ENCODE measurements around the gene PPFIA2. TPM values are rescaled to one million over a fixed set of nuclear protein-coding genes. Genes with fewer than 3 reads are reported as not detected.

The PPFIA2 gene
- polyA plus RNA-seq, 4 donors: 4.4 to 7.2 (median 5.8) TPM

DNA sequence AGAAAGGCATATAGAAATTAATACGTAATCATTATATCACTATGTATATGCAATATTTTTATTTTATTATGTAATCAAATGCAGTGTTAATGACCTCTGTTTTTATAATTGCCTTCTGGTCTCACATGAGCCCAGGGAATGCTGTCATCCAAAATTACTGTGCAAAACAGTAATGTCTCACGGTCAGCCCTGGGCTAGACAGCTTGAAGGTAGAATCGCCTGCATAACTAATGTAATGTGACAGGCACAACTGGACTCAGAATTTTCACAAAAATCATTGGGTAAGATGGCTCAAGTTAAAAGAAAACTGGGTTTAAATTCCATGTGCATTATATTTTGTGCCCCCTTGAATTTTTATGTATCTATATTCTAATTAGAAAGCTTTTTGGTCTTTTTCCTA is 293.3 kb downstream of the PPFIA2 start:
- no peak for DNase-seq (ENCODE audit: low read depth in 4 of 4, low spot score in 2 of 4)

DNA sequence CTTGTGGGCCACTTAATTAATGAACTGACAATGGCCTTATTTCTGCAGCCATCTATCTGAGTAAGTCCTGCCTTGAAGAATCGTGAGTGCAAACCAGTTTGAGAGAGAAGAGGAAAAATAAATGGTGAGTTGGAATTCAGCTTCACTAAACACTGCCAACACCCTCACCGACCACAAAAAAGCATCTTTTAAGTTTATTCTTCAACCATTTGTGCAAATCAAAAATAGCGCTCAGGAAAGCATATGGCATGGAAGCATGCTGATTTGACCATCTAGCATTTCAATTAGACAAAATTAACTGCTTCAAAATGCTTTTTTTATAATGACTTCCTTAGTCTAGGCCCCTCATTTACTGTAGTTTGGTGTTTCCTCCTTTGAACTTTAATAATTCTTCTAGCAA is 294.0 kb downstream of the PPFIA2 start:
- no peak for DNase-seq (ENCODE audit: low read depth in 4 of 4, low spot score in 2 of 4)

DNA sequence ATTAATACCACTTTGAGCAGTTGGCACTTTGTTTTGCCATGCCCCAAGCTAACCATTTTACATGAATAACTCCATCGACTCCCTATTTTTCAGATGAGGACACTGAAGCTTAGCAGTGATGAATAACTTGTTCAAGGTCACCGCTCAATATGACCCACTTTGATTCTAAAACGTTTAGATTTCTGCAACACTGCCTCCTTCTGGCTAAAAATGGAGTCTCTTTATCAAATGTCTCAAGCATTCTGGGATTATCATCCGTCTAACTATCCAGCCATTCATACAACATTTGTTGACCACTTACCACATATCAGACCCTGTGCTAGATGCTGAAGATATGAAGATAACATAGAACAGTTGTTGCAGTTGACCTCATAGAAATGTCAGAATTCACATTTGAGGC is 298.0 kb downstream of the PPFIA2 start:
- no peak for DNase-seq (ENCODE audit: low read depth in 4 of 4, low spot score in 2 of 4)

DNA sequence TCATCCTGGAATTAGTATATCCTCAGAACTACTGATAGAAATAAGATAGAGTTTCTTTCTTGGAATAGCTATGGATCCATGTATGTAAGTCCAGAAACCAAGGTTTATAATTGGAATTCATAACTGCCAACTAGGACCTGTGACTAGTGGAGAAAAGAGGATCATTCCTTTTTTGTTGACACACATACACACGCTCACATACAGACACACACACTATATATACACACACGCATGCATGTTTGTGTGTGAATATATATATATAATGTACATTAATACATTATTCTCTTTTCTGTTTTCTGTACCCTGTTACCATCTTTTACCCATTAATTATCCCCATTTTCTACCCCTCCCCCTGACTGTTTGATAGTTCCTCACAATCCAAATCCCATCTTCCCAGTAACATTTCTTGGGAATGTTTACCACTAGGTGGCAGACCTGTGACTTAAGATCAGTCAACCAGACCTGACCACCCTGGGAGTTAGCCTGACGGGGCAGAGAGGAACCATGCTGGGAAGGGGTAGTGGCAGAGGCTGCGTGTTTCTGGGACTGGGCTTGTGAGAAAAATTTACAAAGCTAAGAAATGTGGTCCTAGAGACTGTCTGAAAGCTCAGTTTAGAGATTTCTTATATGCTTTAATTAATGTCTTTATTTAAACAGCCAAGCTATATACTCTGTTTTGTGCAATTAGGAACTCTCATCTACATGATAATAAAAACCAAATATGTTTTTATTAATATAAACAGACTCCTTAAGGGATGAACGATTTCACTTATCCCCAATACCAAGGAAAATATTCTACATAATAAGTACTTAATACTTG is 308.0 kb downstream of the PPFIA2 start:
- DNase-seq (ENCODE audit: low read depth in 4 of 4, low spot score in 2 of 4): peak in 3 of 4 donors; percentile 9 to 31 (median 14)

DNA sequence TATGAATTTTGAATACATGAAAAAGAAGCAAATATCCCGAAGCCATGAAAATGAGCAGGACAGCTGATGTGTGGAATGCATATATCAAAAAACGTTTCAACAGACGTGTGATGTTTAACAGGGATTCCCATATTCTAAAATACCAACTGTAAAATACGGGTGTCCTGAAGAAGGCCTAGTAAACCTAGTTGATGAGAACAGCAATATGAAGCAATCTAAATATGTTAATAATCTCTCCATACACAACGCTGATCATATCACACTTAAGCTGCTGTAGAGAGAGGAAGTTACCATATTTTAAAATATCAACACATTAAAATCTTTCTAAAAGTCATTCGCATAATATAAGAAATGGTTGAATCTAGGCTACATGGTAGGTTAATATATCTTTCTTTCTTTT is 317.5 kb downstream of the PPFIA2 start:
- DNase-seq (ENCODE audit: low read depth in 4 of 4, low spot score in 2 of 4): no peak

DNA sequence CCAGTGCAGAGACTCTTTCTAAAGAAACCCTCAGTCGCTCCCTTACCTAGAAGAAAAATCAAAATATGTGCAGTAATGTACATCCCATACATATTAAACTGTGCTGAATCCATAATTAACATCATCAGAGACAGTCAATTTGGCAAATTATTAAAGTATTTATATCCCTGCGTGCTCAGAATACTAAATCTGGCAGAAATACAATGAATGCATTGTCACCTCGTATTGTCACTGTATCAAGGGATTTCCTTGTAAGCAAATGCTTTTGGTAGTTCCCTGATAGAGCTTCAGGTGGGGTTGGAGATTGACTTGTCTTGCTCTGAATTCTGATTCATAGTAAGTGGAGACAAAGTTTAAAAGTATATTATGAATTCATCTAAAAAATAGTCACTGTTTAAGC is 319.1 kb downstream of the PPFIA2 start:
- no peak for DNase-seq (ENCODE audit: low read depth in 4 of 4, low spot score in 2 of 4)

DNA sequence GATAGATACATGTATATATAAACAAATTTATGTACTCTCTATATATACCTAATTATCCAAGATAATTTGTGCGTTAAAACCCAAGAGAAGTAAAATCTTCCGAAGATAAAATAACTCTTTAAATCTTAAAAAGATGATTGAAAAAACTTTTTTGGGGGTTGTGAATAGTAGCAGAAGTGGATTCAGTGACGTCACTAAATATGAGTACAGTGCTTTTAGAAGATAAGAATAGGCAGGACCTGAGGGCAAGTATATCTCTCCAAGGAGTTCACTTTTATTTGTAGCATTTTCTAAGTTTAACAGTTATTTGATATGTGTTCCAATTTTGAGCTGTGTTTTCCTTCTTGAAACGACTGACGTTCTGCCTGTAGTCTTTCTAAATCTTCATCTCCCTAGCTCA is 319.8 kb downstream of the PPFIA2 start:
- DNase-seq (ENCODE audit: low read depth in 4 of 4, low spot score in 2 of 4): no peak

DNA sequence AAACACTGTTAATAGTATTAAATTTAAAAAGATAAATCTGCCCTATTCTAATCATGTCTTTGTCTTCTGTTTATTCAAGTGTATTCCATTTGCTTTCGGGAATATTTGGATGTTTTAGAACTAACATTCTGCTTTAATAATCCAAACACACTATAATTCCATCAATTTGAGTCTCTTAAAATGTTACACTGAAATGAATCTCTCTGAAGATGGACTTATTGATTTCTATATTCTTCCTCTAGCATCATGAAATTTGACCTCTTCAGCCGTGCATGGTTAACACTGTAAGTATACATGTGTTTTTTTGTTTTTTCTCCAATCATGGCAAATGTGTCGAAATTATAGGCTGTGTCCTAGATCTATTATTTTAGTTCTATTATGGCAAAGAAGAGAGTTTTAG is 342.1 kb downstream of the PPFIA2 start:
- no peak for DNase-seq (ENCODE audit: low read depth in 4 of 4, low spot score in 2 of 4)

DNA sequence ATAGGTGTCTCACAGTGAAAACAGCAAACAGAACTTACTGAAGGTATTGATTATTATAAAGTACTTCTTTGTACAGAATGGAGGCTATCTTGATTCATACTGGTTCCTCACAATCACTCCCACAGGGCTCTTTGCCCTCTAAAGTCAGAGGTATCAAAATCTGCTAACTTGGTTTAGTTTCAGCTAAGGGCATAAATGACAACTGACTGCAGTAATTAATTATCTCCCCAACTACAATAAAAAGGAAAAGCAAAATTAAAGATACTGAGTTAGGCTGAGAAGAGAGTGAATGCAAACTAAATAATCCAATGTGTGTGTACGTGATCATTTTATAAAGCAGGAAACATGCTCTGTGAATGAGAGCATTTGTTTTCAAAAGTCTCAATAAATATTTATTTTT is 342.6 kb downstream of the PPFIA2 start:
- DNase-seq (ENCODE audit: low read depth in 4 of 4, low spot score in 2 of 4): no peak

DNA sequence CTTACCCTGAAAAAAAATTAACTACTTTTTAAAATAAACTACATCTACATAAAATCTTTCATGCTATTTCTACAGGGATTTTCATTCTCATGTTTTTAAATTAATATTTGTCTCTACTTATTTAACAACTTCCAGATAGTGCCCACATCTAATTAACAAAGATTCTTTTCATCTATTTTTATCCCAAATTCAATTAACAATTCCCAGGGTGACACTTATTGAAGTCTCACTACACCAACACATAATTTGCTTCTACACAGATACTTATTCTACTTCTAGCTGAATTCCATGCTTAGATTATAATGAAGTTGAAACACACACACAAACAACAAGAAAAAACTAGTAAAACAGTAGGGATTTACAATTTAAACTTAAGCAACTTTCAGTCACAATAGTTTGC is 344.7 kb downstream of the PPFIA2 start:
- DNase-seq (ENCODE audit: low read depth in 4 of 4, low spot score in 2 of 4): no peak

DNA sequence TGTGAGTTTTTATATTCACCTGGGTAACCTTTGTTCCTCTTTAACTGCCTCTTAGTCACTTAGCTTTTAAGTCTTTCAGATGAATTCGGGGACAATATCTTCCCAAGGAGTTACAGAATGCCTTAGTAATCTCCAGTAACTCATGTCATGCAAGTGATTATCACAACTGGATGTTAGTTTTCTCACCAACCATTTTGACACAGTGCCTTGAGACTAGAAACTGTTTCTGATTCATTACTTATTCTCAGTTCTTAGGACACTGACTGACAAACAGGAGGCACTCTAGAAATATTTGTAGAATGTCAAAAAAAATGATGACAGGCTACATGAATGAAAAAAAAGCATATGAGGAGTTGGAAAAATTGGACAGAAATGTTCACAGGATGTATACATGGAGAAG is 346.2 kb downstream of the PPFIA2 start:
- DNase-seq (ENCODE audit: low read depth in 4 of 4, low spot score in 2 of 4): no peak

DNA sequence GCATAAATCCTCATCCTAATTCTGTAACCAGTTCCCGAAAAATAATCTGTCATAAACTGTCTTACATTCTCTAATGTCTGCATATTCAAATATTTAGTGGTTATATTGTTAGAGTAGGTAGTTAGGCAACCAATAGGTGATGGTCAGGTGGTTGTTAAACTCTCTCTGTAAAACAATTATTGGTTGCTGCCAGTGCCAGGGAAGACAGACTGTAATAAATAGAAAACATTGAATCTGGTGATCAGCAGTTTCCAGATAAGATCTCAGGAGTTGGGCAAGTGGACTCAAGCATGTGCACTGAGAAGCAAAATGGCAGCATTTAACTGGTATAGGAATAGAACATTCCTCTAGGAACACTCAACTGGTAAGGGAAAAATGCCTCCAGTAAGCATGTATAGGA is 355.8 kb downstream of the PPFIA2 start:
- no peak for DNase-seq (ENCODE audit: low read depth in 4 of 4, low spot score in 2 of 4)

DNA sequence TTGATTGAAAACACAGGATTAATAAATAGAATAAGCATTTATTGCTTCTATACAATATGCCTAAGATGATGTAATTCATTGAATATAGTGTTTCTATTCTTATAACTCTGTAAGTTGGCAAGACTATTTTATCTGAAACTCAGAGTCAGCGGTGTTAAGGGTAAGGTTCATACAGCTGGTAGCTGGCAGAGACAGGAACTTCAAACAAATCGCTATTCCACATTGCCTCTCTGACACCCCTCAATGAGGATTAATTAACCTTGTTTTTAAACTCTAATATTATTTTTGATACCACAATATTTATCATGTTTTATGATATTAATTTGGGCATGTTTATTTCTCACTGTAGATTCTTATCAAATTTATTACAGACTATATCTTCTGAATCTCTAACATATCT is 357.9 kb downstream of the PPFIA2 start:
- no peak for DNase-seq (ENCODE audit: low read depth in 4 of 4, low spot score in 2 of 4)

DNA sequence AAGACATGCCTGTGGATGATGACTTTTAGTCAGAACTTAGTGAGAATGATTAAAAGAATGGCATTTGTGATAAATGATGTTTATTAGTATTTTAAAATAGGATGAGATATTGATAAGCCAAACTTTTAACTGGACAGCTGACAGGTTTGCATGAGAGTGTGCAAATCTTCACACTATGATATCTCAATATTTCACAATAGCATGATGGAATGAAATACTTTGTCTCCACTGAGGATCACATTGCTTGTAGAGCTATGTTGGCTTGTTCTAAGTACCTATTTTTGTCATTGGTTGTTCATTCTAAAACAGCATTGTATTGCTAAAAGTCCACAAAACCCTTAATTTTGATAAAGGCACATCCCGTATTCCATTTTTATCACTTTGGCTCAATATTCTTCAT is 359.1 kb downstream of the PPFIA2 start:
- DNase-seq (ENCODE audit: low read depth in 4 of 4, low spot score in 2 of 4): no peak

DNA sequence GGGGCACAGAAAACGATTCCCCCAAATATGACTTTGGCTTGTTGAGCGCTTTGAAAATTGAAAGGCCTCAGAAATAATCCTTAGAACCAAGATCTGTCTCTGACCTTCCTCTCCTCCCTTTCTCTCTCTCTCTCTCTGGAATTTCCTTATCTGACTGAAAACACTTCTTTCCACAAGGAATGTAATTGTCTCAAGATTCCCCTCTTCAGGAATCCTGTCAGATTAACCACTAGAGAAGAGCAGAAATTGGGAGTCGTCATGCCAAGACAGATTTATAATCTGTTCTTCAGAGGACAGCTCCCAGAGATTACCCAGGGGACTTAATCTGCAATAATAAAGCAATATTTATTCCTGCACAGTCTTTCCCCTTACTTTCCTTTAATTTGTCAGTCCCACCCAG is 363.7 kb downstream of the PPFIA2 start:
- DNase-seq (ENCODE audit: low read depth in 4 of 4, low spot score in 2 of 4): no peak

DNA sequence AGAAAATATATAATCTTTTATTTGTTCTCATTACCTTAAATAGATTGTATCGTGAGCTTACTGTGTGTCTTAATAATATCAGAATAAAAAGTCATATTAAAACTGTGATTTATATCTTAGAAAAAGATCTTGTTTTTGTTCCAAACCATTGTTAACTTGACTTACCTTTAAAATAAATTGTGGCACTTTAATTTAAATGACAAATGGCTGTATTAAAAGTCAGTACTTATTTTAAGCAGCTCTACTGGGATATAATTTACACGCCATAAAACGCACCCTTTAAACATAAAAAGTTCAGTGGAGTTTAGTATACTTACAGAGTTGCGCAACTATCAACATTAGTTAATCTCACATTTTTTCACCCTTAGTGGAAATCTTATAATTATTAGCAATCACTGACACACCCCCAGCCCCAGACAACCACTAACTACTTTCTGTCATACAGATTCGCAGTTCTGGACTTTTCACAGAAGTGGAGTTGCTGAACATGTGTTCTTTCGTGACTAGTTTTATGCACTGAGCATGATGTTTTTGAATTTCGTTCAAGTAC is 369.5 kb downstream of the PPFIA2 start:
- no peak for DNase-seq (ENCODE audit: low read depth in 4 of 4, low spot score in 2 of 4)

DNA sequence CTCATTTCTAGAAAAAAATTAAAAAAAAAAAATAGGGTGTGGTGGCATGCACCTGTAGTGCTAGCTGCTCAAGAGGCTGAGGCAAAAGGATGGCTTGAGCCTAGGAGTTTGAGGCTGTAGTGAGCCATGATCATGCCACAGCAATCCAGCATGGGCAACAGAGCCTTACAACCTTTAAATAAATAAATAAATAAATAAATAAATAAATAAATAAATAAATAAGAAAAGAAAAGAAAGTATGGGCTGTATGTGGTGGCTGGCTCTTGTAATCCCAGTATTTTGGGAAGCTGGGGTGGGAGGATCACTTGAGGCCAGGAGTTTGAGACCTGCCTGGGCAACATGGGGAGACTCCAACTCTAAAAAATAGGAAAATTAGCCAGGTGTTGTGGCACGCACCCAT is 373.0 kb downstream of the PPFIA2 start:
- no peak for DNase-seq (ENCODE audit: low read depth in 4 of 4, low spot score in 2 of 4)

DNA sequence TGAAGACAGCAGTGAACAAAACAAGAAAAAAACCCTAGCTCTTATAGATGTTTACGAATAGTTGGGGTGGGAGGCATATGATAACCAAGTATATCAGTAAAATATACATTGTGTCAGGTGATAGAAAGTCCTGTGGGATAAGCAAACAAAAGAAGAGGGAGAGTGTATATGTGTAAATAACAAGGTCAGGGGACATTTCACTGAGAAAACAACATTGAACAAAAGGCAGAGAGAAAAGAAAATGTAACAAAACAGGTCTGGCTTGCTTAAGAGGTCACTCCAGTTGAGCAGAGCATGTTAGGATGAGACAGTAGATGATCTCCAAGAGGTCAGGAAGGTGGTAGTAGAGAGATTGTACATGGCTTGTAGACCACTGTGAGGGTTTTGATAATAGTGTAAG is 377.2 kb downstream of the PPFIA2 start:
- DNase-seq (ENCODE audit: low read depth in 4 of 4, low spot score in 2 of 4): no peak

DNA sequence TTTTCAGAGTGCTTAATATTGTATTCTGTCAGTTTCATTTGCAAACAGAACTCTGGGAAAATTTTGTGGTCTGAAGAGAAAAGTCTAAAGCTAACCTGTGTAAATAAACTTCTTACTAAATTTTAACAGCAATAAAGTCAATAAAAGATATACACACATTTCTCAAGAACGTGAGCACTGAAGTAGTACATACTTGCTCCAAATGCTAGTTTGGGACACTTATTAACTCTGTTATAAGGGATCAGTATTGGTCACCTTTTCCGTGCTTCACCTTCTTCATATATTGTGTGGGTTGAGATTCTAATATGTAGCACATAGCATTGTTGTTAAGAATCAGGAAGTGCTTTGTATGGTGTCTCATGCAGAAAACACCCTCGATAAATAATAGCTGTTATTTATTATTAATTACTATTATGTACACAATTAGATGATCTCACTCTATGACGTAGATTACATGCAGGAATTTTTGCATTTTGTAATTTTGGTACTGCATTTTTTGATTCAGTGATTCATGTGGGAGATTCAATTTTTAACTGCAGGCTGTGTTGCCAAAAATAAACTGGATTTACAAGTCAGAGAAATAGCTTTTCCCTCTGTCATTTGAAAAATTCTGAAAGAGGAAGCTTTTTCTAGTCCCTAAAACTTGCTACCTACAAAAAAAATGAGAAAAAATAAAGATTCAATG is 380.4 kb downstream of the PPFIA2 start:
- DNase-seq (ENCODE audit: low read depth in 4 of 4, low spot score in 2 of 4): no peak

DNA sequence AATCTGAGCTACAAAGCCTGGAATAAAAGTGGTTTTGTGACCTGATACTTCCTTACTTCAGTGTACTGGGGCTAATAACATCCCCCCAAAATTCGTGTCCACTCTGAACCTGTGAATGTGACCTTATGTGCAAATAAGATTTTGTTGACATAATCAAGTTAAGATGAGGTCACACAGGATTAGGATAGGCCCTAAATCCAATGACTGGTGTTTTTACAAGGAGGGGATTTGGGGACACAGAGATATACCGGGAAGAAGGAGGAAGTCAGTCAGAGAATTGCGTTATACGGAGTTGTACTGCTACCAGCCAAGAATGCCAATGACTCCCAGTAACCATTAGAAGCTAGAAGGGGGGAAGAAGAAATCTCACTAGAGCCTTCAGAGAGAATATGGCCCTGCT is 381.4 kb downstream of the PPFIA2 start:
- DNase-seq (ENCODE audit: low read depth in 4 of 4, low spot score in 2 of 4): no peak

DNA sequence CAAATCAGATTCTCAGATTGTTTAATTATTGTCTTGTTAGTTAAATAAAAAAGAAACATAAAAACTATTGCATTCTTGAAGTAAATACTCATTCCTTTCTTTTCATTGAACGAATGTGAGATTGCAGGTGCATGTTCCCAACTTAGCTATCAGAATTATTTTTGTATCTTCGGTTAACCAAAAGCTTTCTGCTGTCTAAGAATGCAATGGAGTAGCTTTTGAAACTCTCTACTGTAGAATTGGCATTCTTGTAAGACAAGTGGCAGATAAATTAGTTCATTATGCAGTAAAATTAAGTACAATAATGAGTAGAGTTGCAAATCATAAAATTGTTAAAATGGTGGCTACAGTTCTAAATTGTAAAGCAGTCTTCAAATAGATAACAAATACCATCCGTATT is 383.2 kb downstream of the PPFIA2 start:
- no peak for DNase-seq (ENCODE audit: low read depth in 4 of 4, low spot score in 2 of 4)

DNA sequence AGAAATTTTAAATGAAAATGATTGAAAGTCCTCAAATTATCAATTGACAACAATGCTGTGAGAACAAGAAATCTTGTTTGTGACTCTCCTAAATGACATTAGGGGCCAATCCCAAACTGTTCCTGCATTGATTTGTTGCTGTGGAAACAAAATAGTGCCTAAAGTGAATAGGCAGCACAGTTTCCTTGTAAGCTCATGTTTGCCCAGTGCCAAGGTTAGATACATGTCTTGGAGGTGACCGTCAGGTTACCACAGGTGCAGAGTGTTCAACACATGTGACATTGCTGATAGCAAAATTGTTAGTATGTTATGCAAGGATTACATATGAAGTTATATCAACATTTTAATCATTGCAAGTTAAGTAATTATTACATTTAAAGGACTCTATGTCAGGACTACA is 388.7 kb downstream of the PPFIA2 start:
- no peak for DNase-seq (ENCODE audit: low read depth in 4 of 4, low spot score in 2 of 4)

All from left renal cortex interstitium (tissue), 4 donors.